ENCODE data around the gene ETV6. TPM values are rescaled to one million over a fixed set of nuclear protein-coding genes. Genes with fewer than 3 reads are reported as not detected.

The ETV6 gene
- total and polyA plus RNA-seq, 2 of the 8 experiments (the other 6 are each of a cell fraction or from before 2014, with no cell fraction given), result 5.5 to 23.9 TPM

GRCh38 chr12:11884706-11885105, 235.2 kb downstream of the ETV6 start:
- peaks cover 0 to 3% (median 0%) of the 10 kb centered on the region in 4 experiments; a peak in 4 of 8 replicates for H3K36me3 ChIP-seq (ENCODE audit: control insufficient read depth in 2 of 4, insufficient read depth in 4 of 4, low read length in 3 of 4)
- H2BK15ac ChIP-seq (ENCODE audit: low read length), result no peak overlapping the region
- H3K9ac ChIP-seq (replicated peaks in 1 of 4; ENCODE audit: extremely low read depth in 1 of 4, low read depth in 3 of 4, low read length in 3 of 4), result no peak overlapping the region
- H3K4me1 ChIP-seq (replicated peaks in 1 of 4; ENCODE audit: control insufficient read depth in 3 of 4, insufficient read depth in 4 of 4, low read length in 3 of 4), result no peaks in the 10 kb centered on the region
- H3K4me3 ChIP-seq (ENCODE audit: extremely low read depth in 1 of 4, insufficient read depth in 2 of 4, low read depth in 3 of 4, low read length in 4 of 4), result no peak overlapping the region
- no peak overlapping the region for H3K14ac ChIP-seq (ENCODE audit: insufficient read length)
- H3K56ac ChIP-seq (replicated peaks; ENCODE audit: insufficient read length, low read depth, low read length), result no peak overlapping the region
- no peak overlapping the region for H3K4me2 ChIP-seq (ENCODE audit: insufficient read depth in 1 of 2, low read depth in 2 of 2, low read length in 2 of 2)
- H4K8ac ChIP-seq (ENCODE audit: extremely low read depth, insufficient read depth, low read length), result no peak overlapping the region
- no peak for FAIRE-seq
- no peak overlapping the region for H3K23ac ChIP-seq (ENCODE audit: insufficient read length)
- no peak overlapping the region for H2BK120ac ChIP-seq (replicated peaks; ENCODE audit: low read depth, low read length)
- H3K79me2 ChIP-seq (ENCODE audit: control insufficient read depth in 1 of 2, insufficient read depth in 2 of 2, low read length in 2 of 2), result no peaks in the 10 kb centered on the region
- H3K23me2 ChIP-seq (ENCODE audit: low read depth, low read length), result no peaks in the 10 kb centered on the region; the same call in 1 of the 2 replicates
- DNase-seq (ENCODE audit: low read depth in 1 of 2, low spot score in 2 of 2), result no peak
- ChIA-PET CTCF (ENCODE audit: partially characterized antibody) (interaction anchor here (0.8 kb wide), 1 partner anchor 302 kb away, joined by 3 read pairs; no protein-coding TSS in a partner anchor), POLR2A (ENCODE audit: partially characterized antibody) (no interaction called here)
- H2BK20ac ChIP-seq (ENCODE audit: low read length), result no peak overlapping the region
- no peaks in the 10 kb centered on the region for H4K20me1 ChIP-seq (replicated peaks in 1 of 2; ENCODE audit: control insufficient read depth in 1 of 2, insufficient read depth in 2 of 2, low read length in 2 of 2)
- H3K9me3 ChIP-seq (ENCODE audit: insufficient read depth in 2 of 2, low read depth in 1 of 2, low read length in 1 of 2), result no peaks in the 10 kb centered on the region
- H4K5ac ChIP-seq (ENCODE audit: insufficient read length, low read depth, low read length), result no peak overlapping the region
- no peak overlapping the region for H3K18ac ChIP-seq (ENCODE audit: extremely low read depth, low read length)
- no peak overlapping the region for H2BK12ac ChIP-seq (ENCODE audit: low read depth, low read length)
- H3K4ac ChIP-seq (replicated peaks; ENCODE audit: insufficient read length, low read depth, low read length), result no peak overlapping the region
- no peak overlapping the region for H2AK5ac ChIP-seq (ENCODE audit: low read depth, low read length)
- no peaks in the 10 kb centered on the region for H3K27me3 ChIP-seq (replicated peaks in 1 of 4; ENCODE audit: control insufficient read depth in 3 of 4, extremely low read depth in 1 of 4, insufficient read depth in 3 of 4, low read length in 3 of 4)
- no peak overlapping the region for H3K27ac ChIP-seq (ENCODE audit: low read depth, low read length)
- no peak overlapping the region for H4K91ac ChIP-seq (replicated peaks; ENCODE audit: insufficient read length, low read length)
- TF ChIP-seq FOSL1 (IDR thresholded peaks at IDR 0.05; ENCODE audit: insufficient read depth, low read depth, low read length), result no peak
- TF ChIP-seq SAP30 (IDR thresholded peaks at IDR 0.05; ENCODE audit: insufficient read depth, insufficient replicate concordance, low read length), result no peak
- no peaks in the 10 kb centered on the region for H3K79me1 ChIP-seq (ENCODE audit: low read depth, low read length)
- H2AFZ ChIP-seq (ENCODE audit: low read length), result no peak overlapping the region
- 96% methylated on average over 2 of the region's 2 CpGs; no CpG with 5 or more reads in 1 of the 2 experiments for WGBS, 2 experiments (ENCODE audit: extremely low coverage in 1 of 2, insufficient coverage in 1 of 2, insufficient read length in 1 of 2, insufficient replicate concordance in 2 of 2, low coverage in 1 of 2, low lambda C conversion rate in 2 of 2, missing lambda C conversion rate in 1 of 2)
- no peak overlapping the region for H2BK5ac ChIP-seq (ENCODE audit: low read depth, low read length)

Data from H1 (cell line).